ENCODE measurements around the gene YY1.

The YY1 gene

GRCh38 chr14:100323121-100323941, 84.4 kb downstream of the YY1 start, which contains the start of gene SLC25A47:
Gene SLC25A47, plus strand, starts transcription at chr14:100323339. Its CDS starts 76 bp downstream, at chr14:100323415.
- TF ChIP-seq, protein P1, sequence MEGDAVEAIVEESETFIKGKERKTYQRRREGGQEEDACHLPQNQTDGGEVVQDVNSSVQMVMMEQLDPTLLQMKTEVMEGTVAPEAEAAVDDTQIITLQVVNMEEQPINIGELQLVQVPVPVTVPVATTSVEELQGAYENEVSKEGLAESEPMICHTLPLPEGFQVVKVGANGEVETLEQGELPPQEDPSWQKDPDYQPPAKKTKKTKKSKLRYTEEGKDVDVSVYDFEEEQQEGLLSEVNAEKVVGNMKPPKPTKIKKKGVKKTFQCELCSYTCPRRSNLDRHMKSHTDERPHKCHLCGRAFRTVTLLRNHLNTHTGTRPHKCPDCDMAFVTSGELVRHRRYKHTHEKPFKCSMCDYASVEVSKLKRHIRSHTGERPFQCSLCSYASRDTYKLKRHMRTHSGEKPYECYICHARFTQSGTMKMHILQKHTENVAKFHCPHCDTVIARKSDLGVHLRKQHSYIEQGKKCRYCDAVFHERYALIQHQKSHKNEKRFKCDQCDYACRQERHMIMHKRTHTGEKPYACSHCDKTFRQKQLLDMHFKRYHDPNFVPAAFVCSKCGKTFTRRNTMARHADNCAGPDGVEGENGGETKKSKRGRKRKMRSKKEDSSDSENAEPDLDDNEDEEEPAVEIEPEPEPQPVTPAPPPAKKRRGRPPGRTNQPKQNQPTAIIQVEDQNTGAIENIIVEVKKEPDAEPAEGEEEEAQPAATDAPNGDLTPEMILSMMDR (IDR thresholded peaks at IDR 0.05; ENCODE audit: low read depth, low read length, missing control alignments) = no peak
- H3K4me3 ChIP-seq (ENCODE audit: low read depth, low read length) = no peak within 1 kb of the TSS
- in situ Hi-C loops (cut with HindIII; ENCODE audit: low sequenced_read_pairs) = no loop called here
- DNase-seq (ENCODE audit: low read depth) = no peak

- in situ Hi-C loops (cut with HindIII; ENCODE audit: low sequenced_read_pairs) = no loop called here
- H3K4me3 ChIP-seq (ENCODE audit: low read depth, low read length) = no peak overlapping the region
- no peak for DNase-seq (ENCODE audit: low read depth)
- TF ChIP-seq, protein P1 (IDR thresholded peaks at IDR 0.05; ENCODE audit: low read depth, low read length, missing control alignments) = no peak
Observed at GRCh38 chr14:100323942-100324307, 85.0 kb downstream of the YY1 start.

- in situ Hi-C loops (cut with HindIII; ENCODE audit: low sequenced_read_pairs) = no loop called here
- TF ChIP-seq, protein P1 (IDR thresholded peaks at IDR 0.05; ENCODE audit: low read depth, low read length, missing control alignments) = no peak
- no peak for DNase-seq (ENCODE audit: low read depth)
Observed at GRCh38 chr14:100325231-100325632, 86.3 kb downstream of the YY1 start.

GRCh38 chr14:100325958-100326357, 87.0 kb downstream of the YY1 start:
- no peak overlapping the region for H3K4me3 ChIP-seq (ENCODE audit: low read depth, low read length)
- TF ChIP-seq, protein P1 (IDR thresholded peaks at IDR 0.05; ENCODE audit: low read depth, low read length, missing control alignments) = no peak
- DNase-seq (ENCODE audit: low read depth) = no peak
- in situ Hi-C loops (cut with HindIII; ENCODE audit: low sequenced_read_pairs) = no loop called here

More at GRCh38 chr14:100325231-100325632, 86.3 kb downstream of the YY1 start:
- H3K4me3 ChIP-seq (ENCODE audit: low read depth, low read length) = no peak overlapping the region

DNA sequence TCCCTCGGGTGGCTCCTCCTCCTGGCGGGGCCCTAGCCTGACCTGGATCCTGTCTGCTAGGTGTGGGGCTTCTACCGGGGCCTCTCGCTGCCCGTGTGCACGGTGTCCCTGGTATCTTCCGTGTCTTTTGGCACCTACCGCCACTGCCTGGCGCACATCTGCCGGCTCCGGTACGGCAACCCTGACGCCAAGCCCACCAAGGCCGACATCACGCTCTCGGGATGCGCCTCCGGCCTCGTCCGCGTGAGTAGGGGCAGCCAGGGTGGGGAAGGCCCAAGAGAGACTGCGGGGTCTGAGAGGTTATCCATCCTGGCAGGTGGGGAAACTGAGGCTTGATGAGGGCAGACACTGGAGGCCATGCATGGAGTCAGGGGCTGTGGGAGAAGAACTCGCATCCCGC, 88.2 kb downstream of the YY1 start:
- TF ChIP-seq, protein P1 (IDR thresholded peaks at IDR 0.05; ENCODE audit: low read depth, low read length, missing control alignments) = no peak
- H3K4me3 ChIP-seq (ENCODE audit: low read depth, low read length) = no peak overlapping the region
- in situ Hi-C loops (cut with HindIII; ENCODE audit: low sequenced_read_pairs) = no loop called here
- no peak for DNase-seq (ENCODE audit: low read depth)

- no peak overlapping the region for H3K4me3 ChIP-seq (ENCODE audit: low read depth, low read length)
- TF ChIP-seq, protein P1 (IDR thresholded peaks at IDR 0.05; ENCODE audit: low read depth, low read length, missing control alignments) = no peak
- in situ Hi-C loops (cut with HindIII; ENCODE audit: low sequenced_read_pairs) = no loop called here
- no peak for DNase-seq (ENCODE audit: low read depth)
Observed at GRCh38 chr14:100328495-100329163, 89.7 kb downstream of the YY1 start.

Measured in astrocyte of the cerebellum (primary cell).